ENCODE measurements around the gene TENT5A.

DNA sequence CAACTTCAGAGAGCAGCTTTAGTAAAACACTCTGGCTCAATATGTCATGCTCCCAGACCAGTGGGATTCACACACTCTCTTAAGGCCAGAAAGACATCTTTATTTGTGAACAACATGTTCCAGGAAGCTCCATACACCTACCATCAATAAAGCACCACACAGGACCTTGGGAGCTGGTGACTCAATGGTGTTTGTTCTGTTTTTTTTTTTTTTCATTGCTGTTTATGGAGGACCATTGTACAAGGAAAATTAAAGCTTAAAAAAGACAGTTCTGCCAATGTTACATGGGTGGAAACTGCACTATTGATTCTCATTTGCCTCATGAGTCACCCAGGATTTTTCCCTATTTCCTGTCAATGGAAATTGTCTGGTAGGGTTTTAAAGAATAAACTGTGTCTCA, 36.3 kb upstream of the TENT5A start:
- no peak for TF ChIP-seq POLR2A (IDR thresholded peaks at IDR 0.05; ENCODE audit: low read depth, low read length)
- TF ChIP-seq POLR2AphosphoS5 (IDR thresholded peaks at IDR 0.05; ENCODE audit: low read depth, low read length) = no peak
